ENCODE results near the gene RABAC1.

- TF ChIP-seq CTCF (conservative IDR thresholded peaks at IDR 0.05; ENCODE audit: low read length) (no peak), EZH2phosphoT487 (IDR thresholded peaks at IDR 0.05; ENCODE audit: borderline replicate concordance, low read depth, low read length) (no peak)
Measured at GRCh38 chr19:41924151-41925145, 34.7 kb downstream of the RABAC1 start.

Data from OCI-LY7 (cell line).